ENCODE results near the gene TAB2. TPM values are rescaled to one million over a fixed set of nuclear protein-coding genes. Genes with fewer than 3 reads are reported as not detected.
"Not testable (repeated sequence)": the region's sequence is repeated elsewhere in the genome, so short reads cannot be mapped to it uniquely, and the experiment has no call there.

TAB2 gene
- total RNA-seq, 1 donor from 2014 or later: 45.1 TPM

- Mint-ChIP-seq H3K36me3 (ENCODE audit: low read depth) (no peaks in the 10 kb centered on the region), H3K4me1 (peaks cover 30% of the 10 kb centered on the region), H3K27ac (ENCODE audit: unreplicated experiment) (peak overlapping the region; percentile 47), H3K4me3 (peak overlapping the region; percentile 91), H3K9me3 (no peaks in the 10 kb centered on the region), H3K27me3 (ENCODE audit: low read depth) (no peaks in the 10 kb centered on the region)
- TF ChIP-seq, protein P1, sequence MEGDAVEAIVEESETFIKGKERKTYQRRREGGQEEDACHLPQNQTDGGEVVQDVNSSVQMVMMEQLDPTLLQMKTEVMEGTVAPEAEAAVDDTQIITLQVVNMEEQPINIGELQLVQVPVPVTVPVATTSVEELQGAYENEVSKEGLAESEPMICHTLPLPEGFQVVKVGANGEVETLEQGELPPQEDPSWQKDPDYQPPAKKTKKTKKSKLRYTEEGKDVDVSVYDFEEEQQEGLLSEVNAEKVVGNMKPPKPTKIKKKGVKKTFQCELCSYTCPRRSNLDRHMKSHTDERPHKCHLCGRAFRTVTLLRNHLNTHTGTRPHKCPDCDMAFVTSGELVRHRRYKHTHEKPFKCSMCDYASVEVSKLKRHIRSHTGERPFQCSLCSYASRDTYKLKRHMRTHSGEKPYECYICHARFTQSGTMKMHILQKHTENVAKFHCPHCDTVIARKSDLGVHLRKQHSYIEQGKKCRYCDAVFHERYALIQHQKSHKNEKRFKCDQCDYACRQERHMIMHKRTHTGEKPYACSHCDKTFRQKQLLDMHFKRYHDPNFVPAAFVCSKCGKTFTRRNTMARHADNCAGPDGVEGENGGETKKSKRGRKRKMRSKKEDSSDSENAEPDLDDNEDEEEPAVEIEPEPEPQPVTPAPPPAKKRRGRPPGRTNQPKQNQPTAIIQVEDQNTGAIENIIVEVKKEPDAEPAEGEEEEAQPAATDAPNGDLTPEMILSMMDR (conservative IDR thresholded peaks at IDR 0.05): no peak
- no peak for DNase-seq (ENCODE audit: low read depth, low spot score)
These were observed 1.3 kb upstream of the TAB2 start for GRCh38 chr6:149316108-149316727.

- Mint-ChIP-seq H3K4me1 (peaks cover 34% of the 10 kb centered on the region), H3K9me3 (no peaks in the 10 kb centered on the region), H3K36me3 (ENCODE audit: low read depth) (no peaks in the 10 kb centered on the region), H3K27me3 (ENCODE audit: low read depth) (no peaks in the 10 kb centered on the region), H3K4me3 (peak overlapping the region; percentile 91), H3K27ac (ENCODE audit: unreplicated experiment) (peak overlapping the region; percentile 47)
- TF ChIP-seq, protein P1 (conservative IDR thresholded peaks at IDR 0.05): peak; percentile 24
- DNase-seq (ENCODE audit: low read depth, low spot score): peak; percentile 77
These were observed 520 bp upstream of the TAB2 start for GRCh38 chr6:149316740-149317643.

GRCh38 chr6:149318581-149319286 is 1.2 kb downstream of the TAB2 start:
- Mint-ChIP-seq H3K36me3 (ENCODE audit: low read depth) (no peaks in the 10 kb centered on the region), H3K4me3 (peak overlapping the region; percentile 88), H3K27me3 (ENCODE audit: low read depth) (no peaks in the 10 kb centered on the region), H3K9me3 (no peaks in the 10 kb centered on the region), H3K27ac (ENCODE audit: unreplicated experiment) (peak overlapping the region; percentile 28), H3K4me1 (peaks cover 44% of the 10 kb centered on the region)
- DNase-seq (ENCODE audit: low read depth, low spot score): no peak
- TF ChIP-seq, protein P1 (conservative IDR thresholded peaks at IDR 0.05): no peak

DNA sequence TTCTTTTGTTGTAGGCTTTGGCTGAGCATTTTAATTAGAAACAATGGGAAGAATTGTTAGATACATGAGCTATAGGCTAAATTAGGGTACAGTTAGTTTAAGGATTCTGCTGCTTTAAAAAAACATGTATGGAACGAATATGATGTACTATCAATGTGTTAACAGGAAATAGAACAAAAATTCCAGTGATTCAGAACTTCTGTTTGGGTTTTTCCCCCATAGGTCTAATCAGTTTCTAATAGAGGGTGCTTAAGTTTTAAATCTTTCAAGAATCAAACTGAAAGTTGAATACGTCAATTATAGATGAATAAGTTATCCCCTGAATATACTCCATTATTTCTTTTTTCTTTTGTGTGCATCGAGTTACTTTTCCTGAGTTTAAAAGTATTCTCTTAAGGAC is 1.9 kb downstream of the TAB2 start:
- TF ChIP-seq, protein P1 (conservative IDR thresholded peaks at IDR 0.05): no peak
- H3K27me3 Mint-ChIP-seq (ENCODE audit: low read depth): no peaks in the 10 kb centered on the region
- H3K9me3 Mint-ChIP-seq: no peaks in the 10 kb centered on the region
- peaks cover 50% of the 10 kb centered on the region for H3K4me1 Mint-ChIP-seq
- H3K4me3 Mint-ChIP-seq: peak overlapping the region; percentile 88
- no peak overlapping the region for H3K27ac Mint-ChIP-seq (ENCODE audit: unreplicated experiment)
- H3K36me3 Mint-ChIP-seq (ENCODE audit: low read depth): no peaks in the 10 kb centered on the region
- no peak for DNase-seq (ENCODE audit: low read depth, low spot score)

DNA sequence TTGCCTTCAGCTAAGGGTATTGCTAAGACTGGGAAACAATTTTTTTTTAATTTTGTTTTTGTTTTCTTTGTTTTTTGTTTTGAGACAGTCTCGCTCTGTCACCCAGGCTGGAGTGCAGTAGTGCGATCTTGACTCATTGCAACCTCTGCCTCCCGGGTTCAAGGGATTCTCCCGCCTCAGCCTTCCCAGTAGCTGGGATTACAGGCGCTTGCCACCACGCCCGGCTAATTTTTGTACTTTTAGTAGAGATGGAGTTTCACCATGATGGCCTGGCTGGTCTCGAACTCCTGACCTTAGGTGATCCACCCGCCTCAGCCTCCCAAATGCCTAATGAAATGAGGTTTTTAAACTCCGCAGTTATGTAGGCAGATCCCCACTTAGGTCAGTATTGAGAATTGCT is 2.5 kb downstream of the TAB2 start:
- H3K36me3 Mint-ChIP-seq (ENCODE audit: low read depth); H3K9me3 Mint-ChIP-seq; DNase-seq (ENCODE audit: low read depth, low spot score); H3K27ac Mint-ChIP-seq (ENCODE audit: unreplicated experiment); H3K27me3 Mint-ChIP-seq (ENCODE audit: low read depth): not testable (repeated sequence)
- Mint-ChIP-seq H3K4me1 (peaks cover 52% of the 10 kb centered on the region), H3K4me3 (peak overlapping the region; percentile 88)

Measured in neural crest cell (in vitro differentiated cells).